ENCODE results near the gene ZNF500. TPM values are rescaled to one million over a fixed set of nuclear protein-coding genes. Genes with fewer than 3 reads are reported as not detected.

ZNF500 gene
- total RNA-seq, 1 donor from 2014 or later: 5.8 TPM

DNA sequence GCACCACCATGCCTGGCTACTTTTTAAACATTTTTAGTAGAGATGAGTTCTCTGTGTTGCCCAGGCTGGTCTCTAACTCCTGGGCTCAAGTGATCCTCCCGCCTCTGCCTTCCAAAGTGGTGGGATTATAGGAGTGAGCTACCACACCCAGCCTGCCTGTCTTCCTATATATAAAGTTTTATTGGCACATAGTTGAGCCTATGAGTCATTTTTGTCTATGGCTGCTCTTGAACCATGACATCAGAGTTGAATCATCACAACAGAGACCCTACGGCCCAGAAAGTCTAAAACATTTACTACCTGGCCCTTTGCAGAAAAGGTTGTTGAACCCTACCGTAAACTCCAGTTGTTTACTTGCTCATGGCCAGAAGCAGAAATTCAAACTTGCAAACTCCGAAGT lies 13.3 kb upstream of the ZNF500 start:
- DNase-seq (ENCODE audit: low read depth): no peak
- no peaks in the 10 kb centered on the region for H3K27me3 ChIP-seq (ENCODE audit: control insufficient read depth, insufficient read depth, low read length)
- no peak for TF ChIP-seq CTCF (IDR thresholded peaks at IDR 0.05; ENCODE audit: insufficient read depth, low read length, poor library complexity, severe bottlenecking)
- no peak overlapping the region for H3K4me3 ChIP-seq (ENCODE audit: low read depth, low read length)
- H3K36me3 ChIP-seq (ENCODE audit: control insufficient read depth, insufficient read depth, low read length): no peaks in the 10 kb centered on the region

- no peak for TF ChIP-seq CTCF (IDR thresholded peaks at IDR 0.05; ENCODE audit: insufficient read depth, low read length, poor library complexity, severe bottlenecking)
- Histone ChIP-seq H3K36me3 (ENCODE audit: control insufficient read depth, insufficient read depth, low read length) (no peaks in the 10 kb centered on the region), H3K27me3 (ENCODE audit: control insufficient read depth, insufficient read depth, low read length) (no peaks in the 10 kb centered on the region), H3K4me3 (ENCODE audit: low read depth, low read length) (no peak overlapping the region)
- DNase-seq (ENCODE audit: low read depth): no peak
These were observed 11.1 kb upstream of the ZNF500 start for GRCh38 chr16:4778050-4778392.

DNA sequence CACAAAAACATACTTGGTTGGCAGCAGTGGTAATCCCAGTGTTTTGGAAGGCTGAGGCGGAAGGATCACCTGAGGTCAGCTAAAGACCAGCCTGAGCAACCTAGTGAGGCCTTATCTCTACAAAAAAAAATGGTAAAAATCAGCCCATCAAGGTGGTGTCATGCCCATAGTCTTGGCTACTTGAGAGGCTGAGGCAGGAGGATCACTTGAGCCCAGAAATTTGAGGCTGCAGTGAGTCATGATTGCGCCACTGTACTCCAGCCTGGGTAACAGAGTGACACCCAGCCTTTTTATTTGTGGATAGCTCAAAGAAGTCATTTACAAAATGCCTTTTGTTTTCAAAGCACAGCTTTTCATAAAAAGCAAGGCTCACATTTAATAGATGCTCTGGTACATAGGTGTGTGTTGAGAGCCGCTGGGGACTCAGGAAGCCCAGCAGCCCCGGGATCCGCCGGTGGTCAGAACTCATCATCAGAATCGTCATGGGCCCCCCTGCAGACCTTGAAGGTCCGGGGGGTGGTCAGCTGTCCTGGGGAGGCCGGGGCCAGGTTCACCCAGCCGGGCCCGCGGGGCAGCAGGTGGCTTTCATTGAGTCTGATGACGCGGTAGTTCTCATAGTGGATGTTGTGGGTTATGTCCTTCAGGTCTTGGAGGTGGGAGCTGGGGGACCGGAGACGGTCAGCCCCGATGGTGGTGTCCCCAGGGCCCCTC lies 10.5 kb upstream of the ZNF500 start:
- DNase-seq (ENCODE audit: low read depth): no peak
- H3K4me3 ChIP-seq (ENCODE audit: low read depth, low read length): no peak overlapping the region
- no peak for TF ChIP-seq CTCF (IDR thresholded peaks at IDR 0.05; ENCODE audit: insufficient read depth, low read length, poor library complexity, severe bottlenecking)
- H3K27me3 ChIP-seq (ENCODE audit: control insufficient read depth, insufficient read depth, low read length): no peaks in the 10 kb centered on the region
- no peaks in the 10 kb centered on the region for H3K36me3 ChIP-seq (ENCODE audit: control insufficient read depth, insufficient read depth, low read length)

DNA sequence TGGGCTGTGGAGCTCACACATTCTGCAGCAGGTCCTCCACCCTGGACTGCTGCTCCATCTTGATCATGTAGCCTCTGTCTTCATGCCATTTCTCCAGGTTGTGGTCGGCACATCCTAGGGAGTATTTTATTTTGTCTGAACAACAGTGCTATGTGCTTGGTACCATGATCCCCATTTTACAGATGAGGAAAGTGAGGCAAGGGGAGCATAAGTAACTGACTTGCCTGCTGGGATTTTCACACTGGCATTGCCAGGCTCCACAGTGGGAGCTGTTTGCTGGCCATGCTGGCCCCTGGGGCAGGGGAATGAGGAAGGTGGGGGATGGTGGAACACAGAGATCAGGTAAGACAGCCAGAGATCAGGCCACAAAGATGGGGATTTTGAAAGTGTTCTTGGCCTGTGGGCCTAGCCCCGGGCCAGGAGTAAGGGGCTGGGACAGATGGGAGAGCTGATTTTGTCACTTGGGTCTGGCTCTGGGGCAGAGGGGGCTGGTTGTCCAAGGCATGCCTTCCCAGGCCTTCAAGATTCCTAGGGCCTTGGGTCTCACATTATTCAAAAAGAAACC lies 9.3 kb upstream of the ZNF500 start:
- no peak for DNase-seq (ENCODE audit: low read depth)
- no peak for TF ChIP-seq CTCF (IDR thresholded peaks at IDR 0.05; ENCODE audit: insufficient read depth, low read length, poor library complexity, severe bottlenecking)

GRCh38 chr16:4775005-4775404 lies 8.0 kb upstream of the ZNF500 start:
- no peak for TF ChIP-seq CTCF (IDR thresholded peaks at IDR 0.05; ENCODE audit: insufficient read depth, low read length, poor library complexity, severe bottlenecking)
- no peaks in the 10 kb centered on the region for H3K27me3 ChIP-seq (ENCODE audit: control insufficient read depth, insufficient read depth, low read length)
- no peak for DNase-seq (ENCODE audit: low read depth)
- no peak overlapping the region for H3K4me3 ChIP-seq (ENCODE audit: low read depth, low read length)
- no peaks in the 10 kb centered on the region for H3K36me3 ChIP-seq (ENCODE audit: control insufficient read depth, insufficient read depth, low read length)

More for the DNA sequence above, 9.3 kb upstream of the ZNF500 start:
- Histone ChIP-seq H3K36me3 (ENCODE audit: control insufficient read depth, insufficient read depth, low read length) (no peaks in the 10 kb centered on the region), H3K27me3 (ENCODE audit: control insufficient read depth, insufficient read depth, low read length) (no peaks in the 10 kb centered on the region), H3K4me3 (ENCODE audit: low read depth, low read length) (no peak overlapping the region)

- no peaks in the 10 kb centered on the region for H3K36me3 ChIP-seq (ENCODE audit: control insufficient read depth, insufficient read depth, low read length)
- H3K4me3 ChIP-seq (ENCODE audit: low read depth, low read length): no peak overlapping the region
- no peak for TF ChIP-seq CTCF (IDR thresholded peaks at IDR 0.05; ENCODE audit: insufficient read depth, low read length, poor library complexity, severe bottlenecking)
- no peak for DNase-seq (ENCODE audit: low read depth)
- no peaks in the 10 kb centered on the region for H3K27me3 ChIP-seq (ENCODE audit: control insufficient read depth, insufficient read depth, low read length)
These were observed 5.4 kb upstream of the ZNF500 start for GRCh38 chr16:4772351-4772750.

Measured in kidney epithelial cell (primary cell).